GM13977 (cell line): ENCODE measurements around the gene LEMD2.

Experiments used
- DNase-seq: peaks from one replicate; pipeline ENCODE4 v3.0.0; 2012; ENCODE audit warnings: low spot score
- in situ Hi-C: fragments of 300-500 bp; cut with MboI; formaldehyde crosslinking; loops from one replicate; pipeline ENCODE4 v1.12.0; 2022; ENCODE audit warnings: low sequenced_read_pairs, low pct_unique_long_range_greater_than_20kb, mixed read lengths, inconsistent platforms; ENCODE audit not compliant: unreplicated experiment
- TF ChIP-seq, protein P1 (sequence below): IDR thresholded peaks from 2 replicates; pipeline ENCODE4 v1.5.1; 2012; ENCODE audit warnings: mild to moderate bottlenecking, control low read depth; ENCODE audit not compliant: insufficient read depth; ENCODE audit errors: extremely low read depth, missing control alignments

LEMD2 gene

GRCh38 chr6:33771146-33772081 is 17.5 kb downstream of the LEMD2 start:
- TF ChIP-seq, protein P1, sequence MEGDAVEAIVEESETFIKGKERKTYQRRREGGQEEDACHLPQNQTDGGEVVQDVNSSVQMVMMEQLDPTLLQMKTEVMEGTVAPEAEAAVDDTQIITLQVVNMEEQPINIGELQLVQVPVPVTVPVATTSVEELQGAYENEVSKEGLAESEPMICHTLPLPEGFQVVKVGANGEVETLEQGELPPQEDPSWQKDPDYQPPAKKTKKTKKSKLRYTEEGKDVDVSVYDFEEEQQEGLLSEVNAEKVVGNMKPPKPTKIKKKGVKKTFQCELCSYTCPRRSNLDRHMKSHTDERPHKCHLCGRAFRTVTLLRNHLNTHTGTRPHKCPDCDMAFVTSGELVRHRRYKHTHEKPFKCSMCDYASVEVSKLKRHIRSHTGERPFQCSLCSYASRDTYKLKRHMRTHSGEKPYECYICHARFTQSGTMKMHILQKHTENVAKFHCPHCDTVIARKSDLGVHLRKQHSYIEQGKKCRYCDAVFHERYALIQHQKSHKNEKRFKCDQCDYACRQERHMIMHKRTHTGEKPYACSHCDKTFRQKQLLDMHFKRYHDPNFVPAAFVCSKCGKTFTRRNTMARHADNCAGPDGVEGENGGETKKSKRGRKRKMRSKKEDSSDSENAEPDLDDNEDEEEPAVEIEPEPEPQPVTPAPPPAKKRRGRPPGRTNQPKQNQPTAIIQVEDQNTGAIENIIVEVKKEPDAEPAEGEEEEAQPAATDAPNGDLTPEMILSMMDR, result peak; percentile 97
- peak; percentile 84 for DNase-seq
- in situ Hi-C loops, result no loop called here

GRCh38 chr6:33770833-33771145 is 18.1 kb downstream of the LEMD2 start:
- in situ Hi-C loops, result no loop called here
- DNase-seq, result no peak
- TF ChIP-seq, protein P1, result no peak

DNA sequence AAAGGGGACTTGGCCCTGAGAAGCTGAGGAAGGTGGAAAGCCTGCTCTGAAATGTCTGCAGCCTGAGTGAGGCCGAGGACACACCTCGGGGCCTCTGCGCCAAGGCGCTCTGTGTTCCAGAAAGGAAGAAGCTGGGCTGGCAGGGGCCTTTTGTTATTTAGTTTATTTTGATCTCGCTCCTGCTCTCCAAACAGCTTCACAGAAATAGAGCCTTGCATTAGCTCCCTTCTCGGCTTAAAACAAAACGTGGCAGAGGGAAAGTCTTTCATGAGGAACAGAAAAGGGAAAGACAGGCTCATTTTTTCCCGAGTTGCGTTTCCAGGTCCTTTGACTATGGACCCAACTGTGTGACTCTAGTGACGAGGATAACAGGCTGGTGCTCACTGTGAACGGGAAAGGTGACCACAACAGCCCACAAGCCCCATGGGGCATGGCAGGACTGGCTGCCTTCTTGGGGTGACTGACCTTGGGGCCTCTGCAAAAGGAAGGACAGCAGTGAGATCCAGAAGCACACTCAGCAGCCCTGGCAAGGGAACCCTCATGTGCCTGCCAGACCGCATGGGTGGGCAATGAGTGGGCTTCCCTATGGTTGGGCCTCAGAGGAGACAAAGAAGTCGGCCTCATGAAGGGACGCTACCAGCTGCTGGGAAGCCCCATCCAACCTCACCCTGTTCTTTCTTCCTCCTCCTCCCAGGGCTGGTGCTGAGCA is 18.7 kb downstream of the LEMD2 start:
- TF ChIP-seq, protein P1, result no peak
- in situ Hi-C loops, result no loop called here
- no peak for DNase-seq

- in situ Hi-C loops, result no loop called here
- no peak for DNase-seq
- TF ChIP-seq, protein P1, result no peak
Measured at GRCh38 chr6:33769248-33769821, 19.6 kb downstream of the LEMD2 start.

GRCh38 chr6:33768644-33769120 is 20.2 kb downstream of the LEMD2 start:
- in situ Hi-C loops, result no loop called here
- DNase-seq, result peak; percentile 84
- TF ChIP-seq, protein P1, result peak; percentile 80
